ENCODE data around the gene SSC4D. TPM values are rescaled to one million over a fixed set of nuclear protein-coding genes. Genes with fewer than 3 reads are reported as not detected.
A peak's percentile ranks its signal among the peaks of the same experiment; 100 is the strongest.
"Not testable (repeated sequence)": the region's sequence is repeated elsewhere in the genome, so short reads cannot be mapped to it uniquely, and the experiment has no call there.

Gene SSC4D
- total RNA-seq, 1 donor from 2014 or later = 0.79 TPM

DNA sequence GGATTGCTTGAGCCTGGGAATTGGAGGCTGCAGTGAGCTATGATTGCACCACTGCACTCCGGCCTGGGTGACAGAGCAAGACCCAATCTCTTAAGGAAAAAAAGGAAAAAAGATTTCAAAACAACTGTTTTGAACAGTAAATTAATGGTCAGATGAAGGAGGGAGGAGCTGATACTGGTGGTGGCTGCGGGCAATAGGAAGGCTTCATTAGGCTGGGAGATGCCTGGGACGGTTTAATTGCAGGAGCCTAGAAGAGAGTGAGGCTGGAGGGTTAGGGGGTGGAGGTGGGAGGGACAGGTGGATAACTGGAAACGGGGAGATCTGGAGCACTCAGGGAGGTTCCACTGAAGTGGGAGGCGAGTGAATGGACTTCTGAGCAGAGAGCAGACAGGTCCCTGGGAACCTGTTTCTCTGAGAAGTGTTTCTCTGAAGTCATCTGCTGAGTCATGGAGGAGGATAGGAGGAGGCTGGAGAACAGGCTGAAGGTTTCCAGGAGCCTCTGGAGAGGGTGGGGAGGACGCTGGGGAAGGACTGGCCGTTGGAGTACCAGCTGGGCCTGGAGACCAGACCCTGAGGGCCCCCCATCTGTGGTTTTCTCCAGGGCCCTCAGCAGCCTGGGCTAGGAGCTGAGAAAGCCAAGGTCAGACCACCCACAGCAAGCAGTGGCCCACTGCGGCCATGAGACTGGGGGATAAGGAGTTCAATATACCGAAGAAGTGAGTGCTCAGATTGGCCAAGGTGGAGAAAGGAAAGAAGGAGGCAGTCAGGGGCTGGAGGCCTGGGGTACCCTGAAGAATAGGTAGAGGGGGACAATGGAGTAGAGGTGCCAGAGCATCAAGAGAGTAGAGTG, 36.3 kb downstream of the SSC4D start:
- Histone ChIP-seq H3K27me3 (ENCODE audit: control insufficient read depth, insufficient read depth, low read length) (no peaks in the 10 kb centered on the region), H3K4me3 (ENCODE audit: low read depth, low read length) (no peak overlapping the region), H3K36me3 (ENCODE audit: control insufficient read depth, insufficient read depth, low read length) (no peaks in the 10 kb centered on the region)
- FAIRE-seq (no peak), DNase-seq (ENCODE audit: low read depth) (peak; percentile 89)
- TF ChIP-seq, protein P1, sequence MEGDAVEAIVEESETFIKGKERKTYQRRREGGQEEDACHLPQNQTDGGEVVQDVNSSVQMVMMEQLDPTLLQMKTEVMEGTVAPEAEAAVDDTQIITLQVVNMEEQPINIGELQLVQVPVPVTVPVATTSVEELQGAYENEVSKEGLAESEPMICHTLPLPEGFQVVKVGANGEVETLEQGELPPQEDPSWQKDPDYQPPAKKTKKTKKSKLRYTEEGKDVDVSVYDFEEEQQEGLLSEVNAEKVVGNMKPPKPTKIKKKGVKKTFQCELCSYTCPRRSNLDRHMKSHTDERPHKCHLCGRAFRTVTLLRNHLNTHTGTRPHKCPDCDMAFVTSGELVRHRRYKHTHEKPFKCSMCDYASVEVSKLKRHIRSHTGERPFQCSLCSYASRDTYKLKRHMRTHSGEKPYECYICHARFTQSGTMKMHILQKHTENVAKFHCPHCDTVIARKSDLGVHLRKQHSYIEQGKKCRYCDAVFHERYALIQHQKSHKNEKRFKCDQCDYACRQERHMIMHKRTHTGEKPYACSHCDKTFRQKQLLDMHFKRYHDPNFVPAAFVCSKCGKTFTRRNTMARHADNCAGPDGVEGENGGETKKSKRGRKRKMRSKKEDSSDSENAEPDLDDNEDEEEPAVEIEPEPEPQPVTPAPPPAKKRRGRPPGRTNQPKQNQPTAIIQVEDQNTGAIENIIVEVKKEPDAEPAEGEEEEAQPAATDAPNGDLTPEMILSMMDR (IDR thresholded peaks at IDR 0.05; ENCODE audit: insufficient read depth, low read length, severe bottlenecking) = no peak

DNA sequence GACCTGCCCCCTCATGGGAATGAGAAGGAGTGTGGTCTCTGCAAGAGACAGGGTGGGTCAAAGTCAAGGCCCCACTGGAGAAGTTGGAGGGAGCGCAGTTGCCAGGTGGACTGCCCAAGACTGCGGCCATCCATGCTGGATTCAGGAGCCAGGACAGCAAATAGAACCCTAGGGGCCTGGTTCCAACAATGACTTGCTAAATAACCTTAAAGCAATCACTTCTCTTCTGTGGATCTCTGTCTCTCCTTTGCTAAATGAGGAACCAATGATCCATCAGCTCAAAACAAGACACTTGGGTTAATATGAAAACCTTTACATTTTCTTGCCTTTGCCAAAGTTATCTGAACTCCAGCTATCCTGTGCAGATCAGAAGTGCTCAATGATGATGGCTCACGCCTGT, 38.1 kb downstream of the SSC4D start:
- DNase-seq (ENCODE audit: low read depth) = no peak
- no peaks in the 10 kb centered on the region for H3K27me3 ChIP-seq (ENCODE audit: control insufficient read depth, insufficient read depth, low read length)
- FAIRE-seq = no peak
- no peak overlapping the region for H3K4me3 ChIP-seq (ENCODE audit: low read depth, low read length)
- no peaks in the 10 kb centered on the region for H3K36me3 ChIP-seq (ENCODE audit: control insufficient read depth, insufficient read depth, low read length)
- TF ChIP-seq, protein P1 (IDR thresholded peaks at IDR 0.05; ENCODE audit: insufficient read depth, low read length, severe bottlenecking) = no peak

DNA sequence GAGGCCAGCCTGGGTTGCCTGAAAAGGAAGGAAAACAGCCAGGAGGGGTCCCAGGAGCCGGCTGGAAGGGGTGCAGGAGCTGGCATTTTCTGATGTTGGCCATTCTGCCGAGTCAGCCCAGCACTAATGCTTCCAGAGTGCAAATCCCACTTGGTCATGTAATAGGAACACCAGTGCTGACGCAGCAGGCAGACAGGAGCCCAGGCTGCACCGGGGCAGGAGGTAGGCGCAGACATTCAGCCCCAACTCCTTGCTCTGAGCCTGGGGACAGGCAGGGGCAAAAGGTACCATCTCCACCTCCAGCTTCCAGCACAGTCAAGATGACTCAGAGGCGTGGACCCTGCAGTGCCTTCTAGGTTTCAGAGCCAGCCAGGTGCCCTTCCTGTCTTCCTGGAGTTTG, 40.5 kb downstream of the SSC4D start:
- H3K4me3 ChIP-seq (ENCODE audit: low read depth, low read length) = no peak overlapping the region
- peak; percentile 53 for DNase-seq (ENCODE audit: low read depth)
- TF ChIP-seq, protein P1 (IDR thresholded peaks at IDR 0.05; ENCODE audit: insufficient read depth, low read length, severe bottlenecking) = no peak
- no peaks in the 10 kb centered on the region for H3K36me3 ChIP-seq (ENCODE audit: control insufficient read depth, insufficient read depth, low read length)
- H3K27me3 ChIP-seq (ENCODE audit: control insufficient read depth, insufficient read depth, low read length) = no peaks in the 10 kb centered on the region
- no peak for FAIRE-seq

DNA sequence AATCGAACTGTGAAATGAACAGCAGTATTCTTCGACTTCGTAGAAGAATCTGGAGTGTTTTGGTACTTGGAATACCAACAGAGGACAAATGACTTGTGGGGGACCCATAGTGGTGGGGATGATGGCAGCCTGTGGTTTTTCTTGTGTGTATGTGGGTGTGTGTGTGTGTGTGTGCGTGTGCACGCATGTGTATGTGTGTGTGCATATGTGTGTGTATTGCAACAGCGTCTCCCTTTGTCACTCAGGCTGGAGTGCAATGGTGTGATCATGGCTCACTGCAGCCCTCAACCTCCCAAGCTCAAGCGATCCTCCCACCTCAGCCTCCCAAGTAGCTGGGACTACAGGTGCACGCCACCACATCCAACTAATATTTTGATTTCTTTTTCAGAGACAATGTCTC, 41.3 kb downstream of the SSC4D start:
- no peak for DNase-seq (ENCODE audit: low read depth)
- TF ChIP-seq, protein P1 (IDR thresholded peaks at IDR 0.05; ENCODE audit: insufficient read depth, low read length, severe bottlenecking) = no peak
- no peaks in the 10 kb centered on the region for H3K27me3 ChIP-seq (ENCODE audit: control insufficient read depth, insufficient read depth, low read length)
- no peaks in the 10 kb centered on the region for H3K36me3 ChIP-seq (ENCODE audit: control insufficient read depth, insufficient read depth, low read length)
- no peak overlapping the region for H3K4me3 ChIP-seq (ENCODE audit: low read depth, low read length)
- FAIRE-seq = no peak

DNA sequence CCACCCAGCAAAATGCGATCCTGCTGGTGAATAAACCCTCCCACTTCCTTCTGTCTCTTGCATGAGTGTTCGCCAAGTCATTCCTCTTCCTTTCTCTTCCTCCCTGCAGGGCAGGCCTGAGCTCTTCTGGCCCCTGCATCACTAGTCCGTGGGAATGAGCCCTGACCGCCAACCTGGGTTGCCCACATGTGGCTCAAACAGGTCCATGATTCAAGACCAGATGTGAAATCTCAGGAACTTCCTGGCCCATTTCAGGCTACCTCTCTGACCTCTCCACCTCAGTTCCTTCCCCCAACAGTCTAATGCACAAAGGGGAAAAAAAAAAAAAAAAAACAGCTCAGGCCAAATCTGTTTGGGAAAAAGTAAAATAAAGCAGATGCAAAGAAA, 45.3 kb downstream of the SSC4D start:
- no peak for FAIRE-seq
- Histone ChIP-seq H3K4me3 (ENCODE audit: low read depth, low read length) (no peak overlapping the region), H3K36me3 (ENCODE audit: control insufficient read depth, insufficient read depth, low read length) (no peaks in the 10 kb centered on the region)

DNA sequence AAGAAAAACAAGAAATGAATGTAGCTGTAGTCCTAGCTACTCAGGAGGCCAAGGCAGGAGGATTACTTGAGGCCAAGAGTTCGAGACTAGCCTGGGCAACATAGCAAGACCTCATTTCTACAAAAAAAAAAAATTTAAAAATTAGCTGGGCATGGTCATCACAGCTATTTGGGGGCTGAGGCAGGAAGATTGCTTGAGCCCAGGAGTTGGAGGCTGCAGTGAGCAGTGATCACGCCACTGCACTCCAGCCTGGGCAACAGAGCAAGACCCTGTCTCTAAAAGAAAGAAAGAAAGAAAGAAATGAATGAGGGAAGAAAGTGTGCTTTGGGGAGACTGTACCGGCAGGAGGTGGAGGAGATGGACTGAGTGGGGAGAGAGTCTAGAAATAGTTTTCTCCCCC, 45.7 kb downstream of the SSC4D start:
- not testable (repeated sequence) for FAIRE-seq; DNase-seq (ENCODE audit: low read depth); H3K4me3 ChIP-seq (ENCODE audit: low read depth, low read length); H3K36me3 ChIP-seq (ENCODE audit: control insufficient read depth, insufficient read depth, low read length); H3K27me3 ChIP-seq (ENCODE audit: control insufficient read depth, insufficient read depth, low read length)

More for the DNA sequence above, 45.3 kb downstream of the SSC4D start:
- TF ChIP-seq, protein P1 (IDR thresholded peaks at IDR 0.05; ENCODE audit: insufficient read depth, low read length, severe bottlenecking) = no peak
- DNase-seq (ENCODE audit: low read depth) = peak; percentile 86
- H3K27me3 ChIP-seq (ENCODE audit: control insufficient read depth, insufficient read depth, low read length) = no peaks in the 10 kb centered on the region
